Hematopoietic multipotent progenitor cell treated with erythropoietin and hydrocortisone succinate and interleukin-3 and kit ligand, for 4 days (in vitro differentiated cells): ENCODE data around the gene RERE.

Experiments
- DNase-seq: peaks from one replicate; pipeline ENCODE4 v3.0.0-alpha.2; 2015

Gene RERE

DNA sequence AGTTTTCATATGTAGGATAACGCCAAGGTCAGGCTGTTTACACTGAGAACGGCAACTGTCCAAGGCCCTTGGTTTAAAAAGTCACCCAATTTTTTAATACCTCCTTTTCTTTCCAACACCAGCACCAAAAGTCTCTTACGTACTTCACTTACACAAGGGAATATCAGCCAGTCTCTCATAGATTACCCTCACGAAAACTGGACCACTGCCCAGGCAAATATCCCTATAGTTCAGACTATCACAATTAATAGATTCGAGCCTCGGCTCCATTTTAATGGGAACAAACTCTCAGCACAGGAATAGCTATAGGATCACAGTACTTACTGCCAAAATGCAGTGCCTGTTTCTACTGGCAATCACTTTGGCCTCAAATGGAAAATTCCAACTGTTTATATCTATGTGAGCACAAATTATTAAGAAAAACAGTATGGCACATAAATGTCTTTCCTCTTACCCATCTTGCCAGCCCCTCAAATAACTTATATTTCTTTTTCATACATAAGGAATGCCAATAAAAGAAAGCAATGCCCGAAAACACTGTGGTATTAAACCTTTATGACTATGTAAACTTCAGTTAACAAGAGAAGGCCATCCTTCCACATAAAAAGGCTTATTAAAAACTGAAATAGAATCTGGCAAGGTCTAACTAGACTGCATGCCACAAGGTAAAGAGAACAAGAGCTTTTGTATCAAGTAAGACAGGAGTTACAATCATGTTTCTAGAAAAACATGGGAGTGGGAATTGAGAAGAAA, 401.7 kb downstream of the RERE start:
- DNase-seq = no peak

DNA sequence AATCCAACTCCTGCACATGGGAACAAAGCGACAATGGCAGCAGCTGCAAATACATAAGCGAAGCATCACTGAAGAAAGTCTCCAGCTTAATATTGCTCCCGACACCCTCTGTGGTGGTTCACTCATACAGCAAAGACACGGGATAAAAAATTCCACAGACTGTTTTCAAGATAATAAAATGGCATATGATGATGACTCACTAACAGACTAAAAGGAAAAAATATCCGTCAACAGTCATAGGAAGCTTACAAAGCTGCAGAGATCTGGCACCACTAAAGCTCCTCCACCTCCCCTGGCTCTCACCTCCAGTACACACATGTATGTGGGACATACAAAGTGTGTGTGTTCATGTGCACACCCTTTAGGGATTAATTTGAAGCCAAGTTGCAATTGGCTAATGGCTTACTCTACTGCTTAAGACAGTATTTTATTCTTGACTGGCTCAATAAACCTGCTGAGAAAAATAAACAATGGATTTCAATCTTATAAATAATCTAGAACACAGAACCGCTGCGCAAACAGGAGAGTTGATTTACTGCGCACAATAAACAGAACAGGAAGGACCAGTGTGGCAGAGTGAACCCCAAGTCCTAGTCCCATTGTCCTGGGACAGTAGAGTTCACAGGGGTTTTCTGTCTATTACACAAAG, 405.1 kb downstream of the RERE start:
- DNase-seq = peak; percentile 44

DNA sequence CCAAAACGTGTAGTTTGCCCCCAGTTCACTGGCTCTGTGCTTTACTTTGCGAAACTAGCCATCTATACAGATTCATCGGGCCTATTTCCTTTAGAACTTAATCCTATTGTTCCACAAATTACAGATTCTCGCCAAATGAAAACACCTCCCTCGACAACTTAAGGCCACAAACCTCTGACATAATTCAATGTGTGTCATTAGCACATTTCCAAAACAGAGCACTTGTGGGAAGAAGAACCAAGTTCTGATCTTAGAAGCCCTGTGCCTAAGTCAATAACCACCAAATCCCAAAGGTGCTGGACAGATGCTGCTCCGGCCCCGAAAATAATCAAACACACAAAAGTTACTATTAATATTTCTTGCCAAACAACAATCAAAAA, 405.6 kb downstream of the RERE start:
- DNase-seq = no peak

DNA sequence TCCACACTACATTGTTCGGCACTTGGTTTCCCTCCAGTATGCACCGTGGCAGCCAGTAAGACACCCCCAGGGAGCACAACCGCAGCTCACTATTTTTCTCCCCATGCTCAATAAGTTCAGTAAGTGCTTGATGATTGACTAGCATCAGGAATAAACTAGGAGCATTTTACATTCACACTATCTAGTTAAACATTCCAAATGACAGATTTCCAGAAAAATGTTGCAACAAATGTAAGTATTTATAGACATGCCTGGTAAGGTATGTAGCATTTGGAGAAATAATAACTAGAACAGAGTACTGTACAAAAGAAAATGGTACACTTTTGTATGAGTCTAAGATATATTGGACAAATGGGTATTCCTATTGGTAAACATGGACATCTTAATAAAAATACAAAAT, 406.6 kb downstream of the RERE start:
- no peak for DNase-seq

DNA sequence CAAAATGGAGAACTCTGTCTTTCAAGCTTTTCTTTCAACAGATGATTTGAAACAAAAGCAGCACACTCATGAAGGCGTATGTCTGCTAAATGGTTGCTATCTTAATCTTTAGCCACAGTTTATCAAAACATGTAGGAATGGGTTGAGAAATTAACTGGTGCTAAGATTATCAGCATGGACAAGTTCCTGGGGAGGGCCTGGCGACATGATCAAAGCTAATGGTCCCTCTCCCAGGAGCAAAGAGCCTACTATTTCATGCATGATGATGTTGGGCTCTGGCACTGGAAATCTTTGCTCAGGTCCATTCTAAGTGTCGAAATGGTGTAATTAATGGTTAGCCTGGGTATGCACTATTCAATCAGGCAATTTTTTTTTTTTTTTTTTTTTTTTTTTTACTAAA, 407.8 kb downstream of the RERE start:
- DNase-seq = peak; percentile 51

DNA sequence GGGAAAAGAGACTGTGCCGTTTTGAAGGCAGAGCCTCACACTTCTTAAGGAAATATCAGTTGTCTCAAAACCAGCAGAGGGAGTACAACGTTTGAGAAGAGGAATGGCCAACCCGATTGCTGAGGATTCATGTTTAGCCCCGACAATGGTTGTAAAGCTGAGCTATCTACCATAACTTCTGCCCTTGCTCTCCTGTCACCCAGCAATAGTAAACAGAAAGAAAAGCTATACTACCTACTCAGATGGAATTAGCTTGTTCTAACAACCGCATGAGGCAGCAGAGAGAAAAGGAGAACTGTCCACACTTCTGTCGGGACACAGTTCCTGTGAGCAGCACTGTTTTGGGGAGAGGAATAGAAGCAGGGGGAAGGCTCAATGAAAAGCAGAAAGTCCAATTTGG, 408.3 kb downstream of the RERE start:
- DNase-seq = peak; percentile 85

DNA sequence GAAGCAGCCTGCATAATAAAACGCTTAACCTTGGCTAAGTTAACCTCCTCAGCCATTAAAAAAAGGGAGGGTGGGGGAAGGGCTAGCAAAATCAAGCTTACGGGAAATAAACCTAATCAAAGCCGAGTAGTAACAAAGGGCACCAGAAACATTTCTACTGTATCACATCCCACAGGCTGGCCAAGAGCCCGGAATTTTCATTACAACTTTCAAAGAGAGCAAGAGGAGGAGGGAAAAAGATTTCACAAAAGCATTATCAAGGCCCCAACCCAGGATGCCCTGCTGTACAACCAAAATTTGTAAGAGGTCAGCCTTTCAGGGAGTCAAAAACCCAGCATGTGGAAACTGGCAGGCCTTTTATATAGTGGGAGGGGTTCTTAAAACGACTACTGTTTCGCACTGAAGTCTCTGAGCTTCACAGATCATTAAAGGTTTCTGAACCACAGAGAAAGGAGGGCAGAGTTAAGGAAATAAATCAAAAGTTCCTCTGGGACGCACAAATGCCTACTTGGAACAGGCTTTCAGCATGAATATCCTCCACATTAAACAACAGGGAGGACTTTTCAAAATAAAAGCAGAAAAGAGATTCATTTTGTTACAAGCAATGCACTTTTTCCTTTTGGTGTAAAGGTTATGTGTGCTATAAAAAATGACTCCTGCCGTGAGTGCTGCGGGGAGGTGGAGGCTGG, 409.1 kb downstream of the RERE start:
- DNase-seq = no peak

DNA sequence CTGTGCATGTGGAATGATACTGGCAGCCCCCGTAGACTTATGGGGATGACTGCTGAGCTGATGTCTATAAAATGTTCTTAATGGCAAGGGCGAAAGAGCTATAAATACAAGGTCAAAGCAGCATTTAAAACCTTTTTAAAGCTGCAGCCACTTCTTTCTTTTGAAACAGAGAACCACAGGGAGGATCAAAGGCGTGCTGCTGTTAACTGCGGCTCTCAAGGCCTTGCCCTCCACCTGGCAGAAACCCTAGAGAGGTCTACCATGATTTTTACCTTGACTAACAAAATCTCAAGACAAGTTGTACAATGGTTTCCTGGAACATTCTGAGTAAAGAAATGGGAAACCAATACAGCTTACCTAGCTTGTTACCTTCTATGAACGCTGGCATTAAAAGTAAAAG, 409.8 kb downstream of the RERE start:
- DNase-seq = no peak

DNA sequence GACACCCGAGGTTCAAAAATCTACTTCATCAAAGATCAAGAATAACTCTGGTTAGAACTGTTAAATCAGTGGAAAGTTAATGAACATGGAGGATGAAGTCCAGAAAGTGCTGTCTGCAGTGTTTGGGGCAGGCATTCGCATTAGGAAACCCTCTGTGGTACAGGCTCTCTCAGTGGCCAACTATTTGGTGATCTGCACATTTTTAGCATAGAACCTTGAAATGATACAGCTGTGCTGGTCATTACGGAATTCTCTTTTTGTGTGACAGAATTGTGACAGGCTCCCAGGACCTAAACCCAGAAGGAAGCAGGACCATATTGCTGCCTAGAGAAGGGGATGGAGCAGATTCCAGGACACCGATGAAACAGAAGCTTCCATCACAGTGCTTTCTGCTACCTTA, 410.5 kb downstream of the RERE start:
- no peak for DNase-seq

DNA sequence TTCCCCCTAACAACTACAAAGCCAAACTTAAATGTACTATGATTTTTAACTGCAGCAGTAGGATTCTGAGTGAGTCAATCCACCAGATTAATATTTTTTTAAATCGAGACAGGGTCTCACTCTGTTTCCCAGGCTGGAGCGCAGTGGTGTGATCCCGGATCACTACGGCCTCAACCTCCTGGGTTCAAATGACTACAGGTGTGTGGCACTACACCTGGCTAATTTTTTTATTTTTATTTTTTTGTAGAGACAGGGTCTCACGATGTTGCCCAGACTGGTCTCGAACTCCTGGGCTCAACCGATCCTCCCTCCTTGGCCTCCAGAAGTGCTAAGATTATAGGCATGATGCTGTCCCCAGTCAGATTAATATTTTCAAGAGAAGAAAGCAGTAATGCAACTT, 411.4 kb downstream of the RERE start:
- no peak for DNase-seq

DNA sequence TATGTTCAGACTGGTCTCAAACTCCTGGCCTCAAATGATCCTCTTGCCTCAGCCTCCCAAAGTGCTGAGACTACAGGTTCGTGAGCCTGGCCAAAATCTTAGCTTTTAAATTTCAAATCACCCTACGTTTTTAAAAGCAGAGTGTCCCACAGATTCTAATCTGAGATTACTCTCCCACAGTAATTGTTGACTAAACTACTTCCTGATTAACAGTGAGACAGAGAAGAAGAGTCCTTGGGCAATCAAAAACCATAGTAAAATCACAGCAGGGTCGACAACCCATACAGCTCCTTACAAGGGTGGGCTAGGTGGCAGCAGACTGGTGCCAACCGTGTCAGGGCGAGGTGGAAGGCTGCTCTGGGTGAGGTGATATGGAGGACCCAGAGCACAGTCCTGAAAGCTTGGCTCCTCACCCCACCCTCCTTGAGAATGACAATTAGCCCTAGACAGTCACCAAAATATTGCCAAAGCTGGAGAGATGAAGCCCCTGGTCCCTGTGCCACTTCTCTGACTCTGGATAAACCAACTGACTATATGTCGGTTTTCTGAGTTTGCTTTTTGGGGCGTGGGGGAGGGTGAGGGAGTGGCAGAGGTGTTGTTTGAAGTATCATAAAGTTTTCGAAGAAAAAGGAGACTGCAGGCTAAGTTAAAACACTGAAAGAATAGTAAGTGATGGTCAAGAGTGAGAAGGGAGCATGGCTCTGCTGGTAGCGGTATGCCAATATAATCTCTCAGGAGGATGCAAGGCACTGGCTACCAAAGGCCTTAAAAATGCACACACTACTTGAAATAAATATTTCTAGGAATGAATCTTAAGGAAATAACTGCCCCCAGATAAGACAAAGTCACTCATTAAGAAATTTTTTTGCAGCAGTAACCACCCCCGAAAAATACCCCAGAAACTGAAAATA, 412.7 kb downstream of the RERE start:
- DNase-seq = peak; percentile 19

DNA sequence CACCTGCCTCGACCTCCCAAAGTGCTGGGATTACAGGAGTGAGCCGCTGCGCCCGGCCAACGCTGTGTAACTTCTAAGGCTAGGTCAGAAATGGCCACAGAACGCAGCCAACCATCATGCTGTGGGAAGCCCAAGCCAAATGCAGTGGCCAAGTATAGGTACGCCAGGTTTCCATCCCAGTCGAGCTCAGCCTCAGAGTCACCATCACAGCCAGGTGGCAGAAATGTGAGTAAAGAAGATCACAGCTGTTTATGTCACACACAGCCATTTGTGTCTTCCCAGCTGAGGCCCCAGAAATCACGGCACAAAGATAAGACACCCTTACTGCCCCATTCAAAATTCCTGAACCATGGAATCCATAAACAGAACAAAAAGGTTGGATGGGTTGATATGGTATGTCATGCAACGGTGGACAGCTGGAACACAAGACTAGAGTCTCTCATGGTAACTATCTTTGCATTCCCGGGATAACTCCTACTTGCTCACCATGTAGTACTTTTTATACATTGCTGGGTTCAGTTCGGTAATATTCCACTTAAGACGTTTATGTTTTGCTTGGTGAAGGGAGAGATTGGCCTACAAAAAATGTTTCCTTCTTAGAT, 415.2 kb downstream of the RERE start:
- DNase-seq = no peak

DNA sequence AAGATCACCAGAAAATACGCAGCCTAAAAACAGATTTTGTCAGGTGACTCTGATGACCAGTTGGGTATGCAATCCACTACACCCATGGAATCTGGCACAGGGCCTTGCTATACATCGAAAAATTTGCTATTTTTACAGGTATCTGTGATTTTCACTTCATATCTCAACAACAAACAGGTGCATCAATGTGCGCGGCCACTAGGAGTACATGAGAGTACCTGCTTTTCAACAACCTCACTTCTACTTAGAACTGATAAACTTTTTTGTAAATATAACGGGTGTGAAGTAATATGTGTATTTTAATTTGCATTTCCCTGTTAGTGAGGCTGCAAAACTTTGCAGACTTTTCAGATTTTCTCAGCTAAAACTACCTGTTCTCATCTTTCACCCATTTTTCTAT, 418.8 kb downstream of the RERE start:
- no peak for DNase-seq

DNA sequence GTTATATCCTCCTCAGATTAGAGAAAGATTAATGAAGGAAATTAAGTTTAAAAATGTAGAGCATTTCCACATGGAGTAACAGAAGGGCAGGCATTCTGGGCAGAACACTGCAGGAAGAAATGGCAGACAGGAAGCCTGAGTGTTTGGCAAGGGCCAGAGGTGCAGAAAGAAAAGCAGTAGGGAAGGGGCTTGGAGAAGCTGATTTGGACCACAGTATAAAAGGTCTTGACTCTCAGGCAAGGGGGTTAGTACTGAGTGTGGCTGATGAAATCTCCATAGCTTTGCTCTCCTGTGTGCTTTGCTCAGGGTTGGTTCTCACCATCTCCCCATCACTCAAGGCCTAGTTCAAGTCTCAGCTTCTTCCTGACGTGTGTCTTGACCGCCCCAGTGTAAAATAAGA, 419.4 kb downstream of the RERE start:
- DNase-seq = no peak

DNA sequence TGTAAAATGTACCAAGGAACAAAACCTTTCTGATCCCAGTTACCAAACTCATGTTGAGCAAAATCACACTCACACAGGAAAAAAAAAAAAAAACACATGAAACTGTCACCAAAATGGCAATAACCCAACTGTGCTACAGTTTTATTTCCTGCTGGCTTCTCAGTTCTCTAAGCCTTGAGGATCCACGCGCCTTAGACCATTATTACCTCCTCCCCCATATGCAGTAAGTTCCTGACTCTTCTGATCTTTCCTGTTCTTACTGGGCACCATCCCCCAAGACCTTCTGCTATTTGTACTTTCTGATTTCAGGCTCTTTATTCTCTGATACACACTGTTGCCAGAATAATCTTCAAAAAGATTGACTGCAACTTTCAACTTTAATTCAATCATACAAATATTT, 419.9 kb downstream of the RERE start:
- DNase-seq = peak; percentile 35

DNA sequence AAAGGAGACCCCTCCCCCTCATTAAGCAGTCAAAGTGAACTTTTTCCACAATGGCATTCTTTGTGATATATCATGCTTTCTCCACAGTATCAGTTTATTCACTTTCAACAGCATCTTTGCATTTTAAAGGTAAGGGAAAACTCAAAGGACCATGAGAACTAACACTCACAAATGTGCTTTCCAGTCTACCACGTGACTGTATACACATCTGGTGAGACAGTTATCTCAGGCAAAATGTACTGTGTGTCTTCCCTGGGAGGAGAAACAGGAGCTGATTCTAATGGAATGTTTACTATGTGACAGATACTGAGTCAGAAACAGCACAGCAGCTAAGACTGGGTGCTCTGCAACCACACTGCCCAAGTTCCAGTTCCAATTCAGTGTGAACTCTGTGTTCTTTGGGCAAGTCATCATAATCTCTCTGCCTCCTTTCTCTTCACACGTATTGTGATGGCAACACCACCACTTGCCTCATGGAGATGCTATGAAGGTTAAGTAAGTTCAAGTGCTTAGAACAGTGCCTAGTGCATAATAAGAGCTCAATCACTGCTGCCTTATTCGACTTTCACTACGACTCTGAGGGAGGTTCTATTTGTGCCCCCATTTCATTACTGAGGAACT, 420.5 kb downstream of the RERE start:
- DNase-seq = no peak

DNA sequence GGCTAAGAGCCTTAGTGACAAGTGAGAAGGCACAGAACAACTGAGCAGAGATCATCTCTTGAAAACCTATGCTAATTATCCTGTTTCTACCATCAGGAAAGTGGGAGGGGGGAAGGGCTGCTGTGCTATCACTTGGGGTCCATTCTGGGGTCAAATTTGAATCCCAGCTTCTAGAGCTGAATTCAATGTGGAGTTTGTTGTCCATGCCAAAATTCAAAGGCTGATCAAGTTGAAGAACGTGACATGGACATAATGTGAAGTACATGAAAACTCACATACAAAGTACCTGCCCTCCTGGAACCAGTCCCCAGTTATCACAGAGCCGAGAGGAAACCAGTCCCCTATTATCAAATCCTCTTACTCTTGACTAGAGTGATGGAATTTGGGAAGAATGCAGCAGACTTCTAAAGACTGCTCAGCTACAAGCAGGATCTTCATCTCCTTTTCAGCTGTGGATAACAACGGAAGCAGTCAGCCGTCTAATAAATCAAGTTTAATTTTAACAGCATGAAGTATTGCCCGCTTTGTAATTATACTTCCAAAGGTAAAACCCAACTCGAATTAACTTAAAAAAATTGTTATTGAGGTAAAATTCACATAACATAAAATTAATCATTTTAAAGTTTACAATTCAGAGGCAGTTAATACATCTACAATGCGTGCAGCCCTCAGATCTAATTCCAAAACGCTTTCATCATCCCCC, 421.2 kb downstream of the RERE start:
- no peak for DNase-seq

DNA sequence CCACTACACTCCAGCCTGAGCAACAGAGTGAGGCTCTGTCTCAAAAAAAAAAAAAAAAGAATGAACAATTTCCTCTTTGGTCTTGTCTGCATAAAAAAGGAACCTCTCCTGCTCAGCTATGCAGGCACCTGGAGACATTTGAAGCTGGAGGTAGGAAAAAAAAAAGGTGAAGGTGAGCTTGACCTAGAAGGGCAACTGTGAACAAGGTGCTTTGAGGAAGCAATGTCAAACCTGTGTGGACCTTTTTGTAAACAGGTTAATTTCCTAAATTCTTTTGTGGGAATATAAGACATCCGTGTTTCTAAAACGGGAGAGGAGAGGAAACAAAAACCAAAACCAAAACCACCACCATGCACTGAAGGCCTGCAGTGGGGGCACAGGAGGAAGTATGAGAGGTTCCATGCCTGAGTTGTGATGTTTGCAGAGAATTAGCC, 422.0 kb downstream of the RERE start:
- peak; percentile 69 for DNase-seq

DNA sequence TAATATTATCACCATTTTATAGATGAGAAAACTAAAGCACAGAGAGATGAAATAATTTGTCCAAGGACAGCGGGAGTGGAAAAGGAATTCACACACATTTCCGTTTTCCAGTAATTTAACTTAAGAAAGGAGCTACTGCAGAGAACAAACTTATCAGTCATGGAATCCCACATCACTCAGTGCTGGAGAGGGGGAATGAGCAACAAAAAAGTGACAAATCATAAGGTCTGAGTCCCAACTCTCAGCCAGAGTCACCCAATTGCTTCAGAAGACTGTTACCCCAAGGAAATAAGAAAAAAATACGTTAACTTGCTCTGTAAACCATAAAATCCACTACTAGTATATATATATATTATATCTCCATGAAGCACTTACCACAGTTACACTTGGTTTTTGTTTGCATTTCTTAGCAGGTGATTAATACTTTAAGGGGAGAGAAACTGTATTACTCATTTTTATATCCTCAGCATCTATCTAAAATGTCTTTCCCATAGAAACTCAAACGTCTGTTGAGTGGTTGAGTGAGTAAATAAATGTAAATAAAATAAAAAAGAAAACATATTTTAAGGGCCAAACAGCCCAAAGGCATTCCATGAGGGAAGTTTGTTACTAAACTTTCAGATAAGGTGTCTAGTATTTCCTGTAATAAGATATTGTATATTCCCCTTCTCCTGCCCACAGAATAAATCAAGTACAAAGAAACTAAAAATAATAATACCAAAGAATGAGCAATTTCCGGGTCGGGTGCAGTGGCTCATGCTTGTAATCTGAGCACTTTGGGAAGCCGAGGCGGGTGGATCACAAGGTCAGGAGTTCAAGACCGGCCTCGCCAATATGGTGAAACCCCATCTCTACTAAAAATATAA, 422.8 kb downstream of the RERE start:
- DNase-seq = no peak

DNA sequence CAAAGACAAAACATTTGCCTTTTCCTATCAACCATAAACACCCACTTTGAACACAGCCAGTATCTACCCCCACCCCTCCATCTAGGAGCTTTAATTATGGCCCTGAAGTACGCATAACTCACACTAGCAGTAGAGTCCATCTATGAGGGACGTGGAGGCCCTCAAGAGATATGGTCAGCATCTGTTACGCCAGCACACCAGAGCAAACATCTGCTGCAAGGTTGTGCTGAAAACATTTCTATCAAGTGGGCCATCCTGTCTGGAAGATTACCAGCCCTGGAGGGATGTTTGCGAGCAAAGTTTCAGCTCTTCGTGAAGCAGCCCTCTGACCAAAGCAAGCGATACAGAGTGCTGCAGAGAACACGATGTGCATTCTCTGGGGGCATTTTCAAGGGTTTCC, 424.9 kb downstream of the RERE start:
- no peak for DNase-seq

DNA sequence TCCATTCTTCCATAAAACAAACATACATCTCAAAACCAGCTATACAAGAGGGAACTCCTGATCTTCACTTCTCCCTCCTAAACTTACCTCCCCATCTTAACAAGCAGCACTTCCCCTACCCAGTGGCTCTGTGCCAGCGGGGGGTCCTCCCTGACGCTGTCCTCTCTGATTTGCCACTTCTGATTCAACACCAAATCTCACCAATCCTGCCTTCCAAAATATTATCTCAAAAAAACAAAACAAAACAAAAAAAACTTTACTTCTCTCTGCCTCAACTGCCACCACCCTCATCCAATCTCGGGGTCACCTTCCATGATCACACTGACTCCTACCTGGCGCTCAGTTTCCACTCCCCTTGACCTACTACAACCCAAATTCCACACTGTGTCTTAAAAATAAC, 426.7 kb downstream of the RERE start:
- peak; percentile 43 for DNase-seq
